Neural progenitor cell (in vitro differentiated cells): ENCODE results near the gene IKZF3. TPM values are rescaled to one million over a fixed set of nuclear protein-coding genes. Genes with fewer than 3 reads are reported as not detected.

Experiments used
- DNase-seq: peaks from one replicate; pipeline ENCODE4 v3.0.0-alpha.2; 2016; ENCODE audit warnings: low spot score
- H2AFZ ChIP-seq: fragments of 200-600 bp; sonication (generic); replicated peaks from 2 replicates; pipeline ENCODE4 v1.6.1; 2016; ENCODE audit warnings: antibody characterized with exemption
- H3F3A ChIP-seq: fragments of 200-600 bp; sonication (generic); 2 replicates; pipeline ENCODE4 v1.6.1; 2016; ENCODE audit warnings: antibody characterized with exemption, low read depth
- H3K27ac ChIP-seq: fragments of 200-600 bp; sonication (generic); 2 replicates; pipeline ENCODE4 v1.5.1; 2016; ENCODE audit warnings: mild to moderate bottlenecking
- H3K27me3 ChIP-seq: fragments of 200-600 bp; sonication (generic); 2 replicates; pipeline ENCODE4 v1.6.1; 2016; ENCODE audit warnings: mild to moderate bottlenecking, moderate library complexity
- H3K36me3 ChIP-seq: fragments of 200-600 bp; sonication (generic); 2 replicates; pipeline ENCODE4 v1.5.1; 2016
- H3K4me1 ChIP-seq: fragments of 200-600 bp; sonication (generic); 2 replicates; pipeline ENCODE4 v1.6.1; 2016; ENCODE audit warnings: mixed run types
- H3K4me2 ChIP-seq: fragments of 200-600 bp; sonication (generic); 2 replicates; pipeline ENCODE4 v1.6.1; 2016
- H3K4me3 ChIP-seq: fragments of 200-600 bp; sonication (generic); 2 replicates; pipeline ENCODE4 v1.5.1; 2016
- H3K79me2 ChIP-seq: fragments of 200-600 bp; sonication (generic); 2 replicates; pipeline ENCODE4 v1.6.1; 2016; ENCODE audit warnings: low read depth
- H3K9ac ChIP-seq: fragments of 200-600 bp; sonication (generic); 2 replicates; pipeline ENCODE4 v1.6.1; 2016
- H3K9me3 ChIP-seq: fragments of 200-600 bp; sonication (generic); 2 replicates; pipeline ENCODE4 v1.5.1; 2016; ENCODE audit warnings: low read depth
- H4K20me1 ChIP-seq: fragments of 200-600 bp; sonication (generic); 2 replicates; pipeline ENCODE4 v1.6.1; 2016; ENCODE audit warnings: low read depth
- H3K27ac Mint-ChIP-seq: 3 replicates; pipeline ENCODE4 v1.8.0; 2021; ENCODE audit warnings: mixed read lengths
- H3K27me3 Mint-ChIP-seq: 2 replicates; pipeline ENCODE4 v1.8.0; 2022; ENCODE audit warnings: low read depth, mild to moderate bottlenecking, inconsistent platforms, moderate library complexity, mixed read lengths; ENCODE audit not compliant: insufficient read depth
- H3K36me3 Mint-ChIP-seq: 3 replicates; pipeline ENCODE4 v1.8.0; 2021; ENCODE audit warnings: mixed read lengths
- H3K4me1 Mint-ChIP-seq: 3 replicates; pipeline ENCODE4 v1.8.0; 2021; ENCODE audit warnings: mixed read lengths
- H3K4me3 Mint-ChIP-seq: 3 replicates; pipeline ENCODE4 v1.8.0; 2021; ENCODE audit warnings: mild to moderate bottlenecking, moderate library complexity, mixed read lengths
- H3K9me3 Mint-ChIP-seq: 3 replicates; pipeline ENCODE4 v1.8.0; 2020; ENCODE audit warnings: mixed read lengths
- CTCF ChIP-seq: fragments of 200-600 bp; sonication (generic); IDR thresholded peaks from 2 replicates; pipeline ENCODE4 v1.5.1; 2017; ENCODE audit warnings: antibody characterized with exemption, mild to moderate bottlenecking
- EZH2 ChIP-seq: fragments of 200-600 bp; sonication (generic); IDR thresholded peaks from 2 replicates; pipeline ENCODE4 v1.6.1; 2017; ENCODE audit warnings: antibody characterized with exemption, mild to moderate bottlenecking, moderate library complexity
- EZH2phosphoT487 ChIP-seq: fragments of 200-600 bp; sonication (generic); IDR thresholded peaks from 2 replicates; pipeline ENCODE4 v1.6.1; 2017; ENCODE audit warnings: antibody characterized with exemption
- total RNA-seq: library from RNA; depleted of rRNA; stranded (reverse); fragments of >200 nt; gene quantifications from 2 replicates; pipeline ENCODE4 v1.2.3, GENCODE V29; 2015; ENCODE audit warnings: low replicate concordance

The IKZF3 gene
- total RNA-seq, 1 donor from 2014 or later, result not detected

- Histone ChIP-seq H3K4me1 (peaks cover 4% of the 10 kb centered on the region), H3K27ac (no peak overlapping the region), H3F3A (peaks cover 17% of the 10 kb centered on the region), H2AFZ (peak overlapping the region; percentile 99), H3K79me2 (no peaks in the 10 kb centered on the region), H4K20me1 (no peaks in the 10 kb centered on the region), H3K4me2 (peak overlapping the region; percentile 85), H3K36me3 (no peaks in the 10 kb centered on the region), H3K4me3 (peak overlapping the region; percentile 64), H3K9me3 (no peaks in the 10 kb centered on the region), H3K27me3 (peaks cover 34% of the 10 kb centered on the region), H3K9ac (no peak overlapping the region)
- Mint-ChIP-seq H3K9me3 (no peaks in the 10 kb centered on the region), H3K4me3 (peak overlapping the region; percentile 73), H3K27ac (peak overlapping the region; percentile 57), H3K36me3 (no peaks in the 10 kb centered on the region), H3K27me3 (peaks cover 9% of the 10 kb centered on the region), H3K4me1 (peaks cover 10% of the 10 kb centered on the region)
- TF ChIP-seq CTCF, result no peak
- peak; percentile 69 for TF ChIP-seq EZH2
- peak; percentile 69 for DNase-seq
Measured at GRCh38 chr17:39753514-39754160, 110.5 kb downstream of the IKZF3 start.

- no peak for DNase-seq
- no peak overlapping the region for H3K27ac Mint-ChIP-seq
- H3K4me3 ChIP-seq, result no peak overlapping the region
Measured at GRCh38 chr17:39752241-39752881, 111.8 kb downstream of the IKZF3 start.

GRCh38 chr17:39751637-39752036 lies 112.5 kb downstream of the IKZF3 start:
- Mint-ChIP-seq H3K27me3 (peaks cover 8% of the 10 kb centered on the region), H3K9me3 (no peaks in the 10 kb centered on the region), H3K4me1 (peaks cover 10% of the 10 kb centered on the region), H3K36me3 (no peaks in the 10 kb centered on the region), H3K27ac (no peak overlapping the region), H3K4me3 (no peak overlapping the region)
- Histone ChIP-seq H3K27ac (no peak overlapping the region), H3F3A (peaks cover 17% of the 10 kb centered on the region), H3K9ac (no peak overlapping the region), H3K36me3 (no peaks in the 10 kb centered on the region), H3K4me3 (no peak overlapping the region), H3K4me1 (peaks cover 4% of the 10 kb centered on the region), H4K20me1 (no peaks in the 10 kb centered on the region), H2AFZ (no peak overlapping the region), H3K4me2 (no peak overlapping the region), H3K9me3 (no peaks in the 10 kb centered on the region), H3K27me3 (peaks cover 34% of the 10 kb centered on the region), H3K79me2 (no peaks in the 10 kb centered on the region)
- no peak for DNase-seq
- no peak for TF ChIP-seq EZH2
- TF ChIP-seq EZH2phosphoT487, result no peak
- no peak for TF ChIP-seq CTCF

More at GRCh38 chr17:39752241-39752881, 111.8 kb downstream of the IKZF3 start:
- Mint-ChIP-seq H3K9me3 (no peaks in the 10 kb centered on the region), H3K36me3 (no peaks in the 10 kb centered on the region), H3K4me1 (peaks cover 10% of the 10 kb centered on the region), H3K27me3 (peaks cover 8% of the 10 kb centered on the region), H3K4me3 (peak overlapping the region; percentile 78)
- TF ChIP-seq EZH2phosphoT487, result no peak
- TF ChIP-seq CTCF, result no peak
- TF ChIP-seq EZH2, result no peak
- H3K9me3 ChIP-seq, result no peaks in the 10 kb centered on the region
- no peak overlapping the region for H3K4me2 ChIP-seq
- peaks cover 4% of the 10 kb centered on the region for H3K4me1 ChIP-seq
- H4K20me1 ChIP-seq, result no peaks in the 10 kb centered on the region
- no peak overlapping the region for H3K9ac ChIP-seq
- H3K36me3 ChIP-seq, result no peaks in the 10 kb centered on the region
- H3K27ac ChIP-seq, result no peak overlapping the region
- peaks cover 34% of the 10 kb centered on the region for H3K27me3 ChIP-seq
- peaks cover 17% of the 10 kb centered on the region for H3F3A ChIP-seq
- H3K79me2 ChIP-seq, result no peaks in the 10 kb centered on the region
- no peak overlapping the region for H2AFZ ChIP-seq
